GM12878 (cell line): ENCODE data around the gene SHPK.

Experiments
- SP1 ChIP-seq: IDR thresholded peaks from one replicate; pipeline ENCODE4 v1.6.1; 2011; ENCODE audit warnings: low read depth, low read length
- ZNF274 ChIP-seq: IDR thresholded peaks from one replicate; pipeline ENCODE4 v1.8.0; 2011; ENCODE audit not compliant: insufficient read length, insufficient read depth
- TF ChIP-seq, protein P1 (sequence below): IDR thresholded peaks from 2 replicates; pipeline ENCODE4 v1.6.1; 2012; ENCODE audit warnings: low read depth, low read length, improper control_type of control experiment
- TF ChIP-seq, protein P2 (sequence below), 3 experiments: IDR thresholded peaks in 2 of 3; conservative IDR thresholded peaks in 1 of 3; 2 replicates each; pipeline ENCODE4 v1.5.1; 2011; ENCODE audit warnings: low read depth in 3 of 3, low read length in 3 of 3, mild to moderate bottlenecking in 3 of 3, control low read depth in 2 of 3, moderate library complexity in 2 of 3, inconsistent platforms in 1 of 3, mixed read lengths in 1 of 3; ENCODE audit not compliant: control insufficient read depth in 2 of 3, insufficient read depth in 1 of 3; ENCODE audit errors: extremely low read depth in 1 of 3
- TF ChIP-seq, protein P3 (sequence below): IDR thresholded peaks from 2 replicates; pipeline ENCODE4 v1.6.1; 2012; ENCODE audit warnings: low read length, inconsistent platforms
- TF ChIP-seq, protein P4 (sequence below): IDR thresholded peaks from 2 replicates; pipeline ENCODE4 v1.6.1; 2012; ENCODE audit warnings: mild to moderate bottlenecking, low read depth, low read length

DNA sequence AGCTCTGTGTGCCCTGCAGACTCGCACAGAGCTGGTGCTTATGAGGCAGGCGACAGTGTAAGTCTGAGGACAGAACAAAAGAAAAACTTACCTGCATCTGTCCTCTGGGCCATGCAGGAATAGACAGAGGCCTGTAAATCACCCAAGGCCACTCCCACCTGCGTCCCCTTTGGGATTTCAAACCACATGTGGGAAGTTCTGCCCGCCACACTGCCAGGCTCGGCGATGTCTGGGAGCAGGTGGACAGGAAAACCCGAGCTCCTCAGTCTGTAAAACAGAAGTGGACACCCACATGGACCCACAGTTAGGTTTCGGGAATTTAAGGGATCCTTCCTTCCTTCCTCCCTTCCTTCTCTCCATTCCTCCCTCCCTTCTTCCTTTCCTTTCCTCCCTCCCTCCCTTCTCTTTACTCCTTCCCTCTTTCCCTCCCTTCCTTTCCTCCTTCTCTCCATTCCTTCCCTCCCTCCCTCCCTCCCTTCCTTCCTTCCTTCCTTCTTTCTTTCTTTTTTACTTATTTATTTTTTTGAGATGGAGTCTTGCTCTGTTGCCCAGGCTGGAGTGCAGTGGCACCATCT is 14.8 kb downstream of the SHPK start:
- TF ChIP-seq ZNF274: no peak
- TF ChIP-seq, protein P1, sequence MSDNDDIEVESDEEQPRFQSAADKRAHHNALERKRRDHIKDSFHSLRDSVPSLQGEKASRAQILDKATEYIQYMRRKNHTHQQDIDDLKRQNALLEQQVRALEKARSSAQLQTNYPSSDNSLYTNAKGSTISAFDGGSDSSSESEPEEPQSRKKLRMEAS: no peak
- TF ChIP-seq, protein P2, sequence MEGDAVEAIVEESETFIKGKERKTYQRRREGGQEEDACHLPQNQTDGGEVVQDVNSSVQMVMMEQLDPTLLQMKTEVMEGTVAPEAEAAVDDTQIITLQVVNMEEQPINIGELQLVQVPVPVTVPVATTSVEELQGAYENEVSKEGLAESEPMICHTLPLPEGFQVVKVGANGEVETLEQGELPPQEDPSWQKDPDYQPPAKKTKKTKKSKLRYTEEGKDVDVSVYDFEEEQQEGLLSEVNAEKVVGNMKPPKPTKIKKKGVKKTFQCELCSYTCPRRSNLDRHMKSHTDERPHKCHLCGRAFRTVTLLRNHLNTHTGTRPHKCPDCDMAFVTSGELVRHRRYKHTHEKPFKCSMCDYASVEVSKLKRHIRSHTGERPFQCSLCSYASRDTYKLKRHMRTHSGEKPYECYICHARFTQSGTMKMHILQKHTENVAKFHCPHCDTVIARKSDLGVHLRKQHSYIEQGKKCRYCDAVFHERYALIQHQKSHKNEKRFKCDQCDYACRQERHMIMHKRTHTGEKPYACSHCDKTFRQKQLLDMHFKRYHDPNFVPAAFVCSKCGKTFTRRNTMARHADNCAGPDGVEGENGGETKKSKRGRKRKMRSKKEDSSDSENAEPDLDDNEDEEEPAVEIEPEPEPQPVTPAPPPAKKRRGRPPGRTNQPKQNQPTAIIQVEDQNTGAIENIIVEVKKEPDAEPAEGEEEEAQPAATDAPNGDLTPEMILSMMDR (IDR thresholded peaks at IDR 0.05 in 2 of 3, conservative IDR thresholded peaks at IDR 0.05 in 1 of 3; ENCODE audit: control insufficient read depth in 2 of 3, extremely low read depth in 1 of 3, insufficient read depth in 1 of 3, low read depth in 3 of 3, low read length in 3 of 3): no peak
- TF ChIP-seq, protein P3, sequence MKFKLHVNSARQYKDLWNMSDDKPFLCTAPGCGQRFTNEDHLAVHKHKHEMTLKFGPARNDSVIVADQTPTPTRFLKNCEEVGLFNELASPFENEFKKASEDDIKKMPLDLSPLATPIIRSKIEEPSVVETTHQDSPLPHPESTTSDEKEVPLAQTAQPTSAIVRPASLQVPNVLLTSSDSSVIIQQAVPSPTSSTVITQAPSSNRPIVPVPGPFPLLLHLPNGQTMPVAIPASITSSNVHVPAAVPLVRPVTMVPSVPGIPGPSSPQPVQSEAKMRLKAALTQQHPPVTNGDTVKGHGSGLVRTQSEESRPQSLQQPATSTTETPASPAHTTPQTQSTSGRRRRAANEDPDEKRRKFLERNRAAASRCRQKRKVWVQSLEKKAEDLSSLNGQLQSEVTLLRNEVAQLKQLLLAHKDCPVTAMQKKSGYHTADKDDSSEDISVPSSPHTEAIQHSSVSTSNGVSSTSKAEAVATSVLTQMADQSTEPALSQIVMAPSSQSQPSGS: no peak
- TF ChIP-seq SP1: no peak
- TF ChIP-seq, protein P4, sequence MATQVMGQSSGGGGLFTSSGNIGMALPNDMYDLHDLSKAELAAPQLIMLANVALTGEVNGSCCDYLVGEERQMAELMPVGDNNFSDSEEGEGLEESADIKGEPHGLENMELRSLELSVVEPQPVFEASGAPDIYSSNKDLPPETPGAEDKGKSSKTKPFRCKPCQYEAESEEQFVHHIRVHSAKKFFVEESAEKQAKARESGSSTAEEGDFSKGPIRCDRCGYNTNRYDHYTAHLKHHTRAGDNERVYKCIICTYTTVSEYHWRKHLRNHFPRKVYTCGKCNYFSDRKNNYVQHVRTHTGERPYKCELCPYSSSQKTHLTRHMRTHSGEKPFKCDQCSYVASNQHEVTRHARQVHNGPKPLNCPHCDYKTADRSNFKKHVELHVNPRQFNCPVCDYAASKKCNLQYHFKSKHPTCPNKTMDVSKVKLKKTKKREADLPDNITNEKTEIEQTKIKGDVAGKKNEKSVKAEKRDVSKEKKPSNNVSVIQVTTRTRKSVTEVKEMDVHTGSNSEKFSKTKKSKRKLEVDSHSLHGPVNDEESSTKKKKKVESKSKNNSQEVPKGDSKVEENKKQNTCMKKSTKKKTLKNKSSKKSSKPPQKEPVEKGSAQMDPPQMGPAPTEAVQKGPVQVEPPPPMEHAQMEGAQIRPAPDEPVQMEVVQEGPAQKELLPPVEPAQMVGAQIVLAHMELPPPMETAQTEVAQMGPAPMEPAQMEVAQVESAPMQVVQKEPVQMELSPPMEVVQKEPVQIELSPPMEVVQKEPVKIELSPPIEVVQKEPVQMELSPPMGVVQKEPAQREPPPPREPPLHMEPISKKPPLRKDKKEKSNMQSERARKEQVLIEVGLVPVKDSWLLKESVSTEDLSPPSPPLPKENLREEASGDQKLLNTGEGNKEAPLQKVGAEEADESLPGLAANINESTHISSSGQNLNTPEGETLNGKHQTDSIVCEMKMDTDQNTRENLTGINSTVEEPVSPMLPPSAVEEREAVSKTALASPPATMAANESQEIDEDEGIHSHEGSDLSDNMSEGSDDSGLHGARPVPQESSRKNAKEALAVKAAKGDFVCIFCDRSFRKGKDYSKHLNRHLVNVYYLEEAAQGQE: no peak
